Measurements from ENCODE around the gene INHBA. TPM values are rescaled to one million over a fixed set of nuclear protein-coding genes. Genes with fewer than 3 reads are reported as not detected.

INHBA gene
- total RNA-seq, 5 donors from 2014 or later (not counting 1 experiment from before 2014, with no cell fraction given) = 0.09 to 0.16 TPM; not detected in 3

GRCh38 chr7:41708581-41709358 is 5.9 kb upstream of the INHBA start:
- POLR2A ChIA-PET = no interaction called here
- Histone ChIP-seq H3K27ac (ENCODE audit: low read length) (no peak overlapping the region), H3K36me3 (ENCODE audit: control insufficient read depth in 2 of 2, extremely low read depth in 1 of 2, insufficient read depth in 1 of 2, low read length in 1 of 2) (no peaks in the 10 kb centered on the region), H3K4me3 (ENCODE audit: control insufficient read depth in 1 of 2, extremely low read depth in 1 of 2, low read length in 1 of 2) (no peak overlapping the region), H3K4me1 (ENCODE audit: control insufficient read depth in 1 of 2, extremely low read depth in 1 of 2, insufficient read depth in 2 of 2, low read length in 2 of 2) (peaks cover 0 to 16% of the 10 kb centered on the region in 2 experiments), H3K9me3 (no peaks in the 10 kb centered on the region), H3K27me3 (replicated peaks in 1 of 2; ENCODE audit: control insufficient read depth in 2 of 2, extremely low read depth in 1 of 2, insufficient read depth in 2 of 2, low read length in 1 of 2) (peaks cover 0 to 25% of the 10 kb centered on the region in 2 experiments)
- H3K4me1 Mint-ChIP-seq = peaks cover 11 to 17% (median 13%) of the 10 kb centered on the region in 3 donors
- H3K36me3 Mint-ChIP-seq = no peaks in the 10 kb centered on the region
- H3K4me3 Mint-ChIP-seq = no peak overlapping the region
- WGBS (ENCODE audit: insufficient coverage) = 61% methylated on average over 2 of the region's 8 CpGs
- no peak overlapping the region for H3K27ac Mint-ChIP-seq
- DNase-seq (no peak), ATAC-seq (replicated peaks in 1 of 4) (no peak)
- H3K27me3 Mint-ChIP-seq = peaks cover 22% of the 10 kb centered on the region in 2 donors
- no peaks in the 10 kb centered on the region for H3K9me3 Mint-ChIP-seq
- CTCF ChIA-PET = no interaction called here

- Histone ChIP-seq H3K4me1 (ENCODE audit: control insufficient read depth in 1 of 2, extremely low read depth in 1 of 2, insufficient read depth in 2 of 2, low read length in 2 of 2) (peaks cover 0 to 16% of the 10 kb centered on the region in 2 experiments), H3K4me3 (ENCODE audit: control insufficient read depth in 1 of 2, extremely low read depth in 1 of 2, low read length in 1 of 2) (peak overlapping the region in 1 of 2 donors; percentile 63), H3K9me3 (no peaks in the 10 kb centered on the region), H3K27ac (ENCODE audit: low read length) (no peak overlapping the region), H3K27me3 (replicated peaks in 1 of 2; ENCODE audit: control insufficient read depth in 2 of 2, extremely low read depth in 1 of 2, insufficient read depth in 2 of 2, low read length in 1 of 2) (peaks cover 0 to 26% of the 10 kb centered on the region in 2 experiments), H3K36me3 (ENCODE audit: control insufficient read depth in 2 of 2, extremely low read depth in 1 of 2, insufficient read depth in 1 of 2, low read length in 1 of 2) (no peaks in the 10 kb centered on the region)
- peak overlapping the region in 1 of 3 donors; percentile 82 for H3K4me3 Mint-ChIP-seq
- H3K27ac Mint-ChIP-seq = no peak overlapping the region
- H3K9me3 Mint-ChIP-seq = no peaks in the 10 kb centered on the region
- ChIA-PET POLR2A (no interaction called here), CTCF (interaction anchor here in 1 of 2 donors (2.0 kb wide), 1 partner anchor 10 kb away, joined by 6 read pairs; no protein-coding TSS in a partner anchor)
- no peak for ATAC-seq (replicated peaks in 1 of 4)
- WGBS (ENCODE audit: insufficient coverage) = 86% methylated on average over 16 of the region's 18 CpGs
- no peak for DNase-seq
- no peaks in the 10 kb centered on the region for H3K36me3 Mint-ChIP-seq
- peaks cover 27 to 38% of the 10 kb centered on the region in 2 donors for H3K27me3 Mint-ChIP-seq
- peaks cover 13 to 17% (median 15%) of the 10 kb centered on the region in 3 donors for H3K4me1 Mint-ChIP-seq
Measured at GRCh38 chr7:41706228-41706930, 3.5 kb upstream of the INHBA start.

- 5% methylated on average over 40 of the region's 42 CpGs for WGBS (ENCODE audit: insufficient coverage)
- Histone ChIP-seq H3K27me3 (replicated peaks in 1 of 2; ENCODE audit: control insufficient read depth in 2 of 2, extremely low read depth in 1 of 2, insufficient read depth in 2 of 2, low read length in 1 of 2) (peaks cover 0 to 34% of the 10 kb centered on the region in 2 experiments), H3K36me3 (ENCODE audit: control insufficient read depth in 2 of 2, extremely low read depth in 1 of 2, insufficient read depth in 1 of 2, low read length in 1 of 2) (no peaks in the 10 kb centered on the region), H3K9me3 (no peaks in the 10 kb centered on the region), H3K4me3 (ENCODE audit: control insufficient read depth in 1 of 2, extremely low read depth in 1 of 2, low read length in 1 of 2) (peak overlapping the region; percentile 42 to 63), H3K4me1 (ENCODE audit: control insufficient read depth in 1 of 2, extremely low read depth in 1 of 2, insufficient read depth in 2 of 2, low read length in 2 of 2) (peaks cover 0 to 16% of the 10 kb centered on the region in 2 experiments), H3K27ac (ENCODE audit: low read length) (no peak overlapping the region)
- ChIA-PET POLR2A (interaction anchor here in 1 of 2 donors (0.6 kb wide), 1 partner anchor 237 kb away, joined by 4 read pairs; no protein-coding TSS in a partner anchor), CTCF (interaction anchor here (0.6 to 2.0 kb wide), 3 partner anchors 9 to 1377 kb away, joined by 3 to 6 read pairs (median 3); no protein-coding TSS in a partner anchor)
- peaks cover 35 to 42% of the 10 kb centered on the region in 2 donors for H3K27me3 Mint-ChIP-seq
- DNase-seq = peak in 33 of 35 experiments; percentile 12 to 67 (median 30)
- H3K27ac Mint-ChIP-seq = no peak overlapping the region
- peaks cover 14 to 21% (median 17%) of the 10 kb centered on the region in 3 donors for H3K4me1 Mint-ChIP-seq
- no peaks in the 10 kb centered on the region for H3K36me3 Mint-ChIP-seq
- H3K4me3 Mint-ChIP-seq = peak overlapping the region; percentile 77 to 82 (median 78)
- peak; percentile 58 to 81 (median 66) for ATAC-seq (replicated peaks in 1 of 4)
- no peaks in the 10 kb centered on the region for H3K9me3 Mint-ChIP-seq
Measured at GRCh38 chr7:41705109-41705901, 2.4 kb upstream of the INHBA start.

- no peak for ATAC-seq (replicated peaks in 1 of 4)
- H3K27ac Mint-ChIP-seq = no peak overlapping the region
- H3K4me3 Mint-ChIP-seq = peak overlapping the region in 1 of 3 donors; percentile 15
- ChIA-PET CTCF (interaction anchor here in 1 of 2 donors (0.7 kb wide), 1 partner anchor 10 kb away, joined by 5 read pairs; no protein-coding TSS in a partner anchor), POLR2A (no interaction called here)
- DNase-seq = no peak
- H3K4me1 Mint-ChIP-seq = peaks cover 17 to 26% (median 22%) of the 10 kb centered on the region in 3 donors
- Histone ChIP-seq H3K9me3 (no peaks in the 10 kb centered on the region), H3K4me3 (ENCODE audit: control insufficient read depth in 1 of 2, extremely low read depth in 1 of 2, low read length in 1 of 2) (no peak overlapping the region), H3K36me3 (ENCODE audit: control insufficient read depth in 2 of 2, extremely low read depth in 1 of 2, insufficient read depth in 1 of 2, low read length in 1 of 2) (no peaks in the 10 kb centered on the region), H3K27ac (ENCODE audit: low read length) (no peak overlapping the region), H3K4me1 (ENCODE audit: control insufficient read depth in 1 of 2, extremely low read depth in 1 of 2, insufficient read depth in 2 of 2, low read length in 2 of 2) (peaks cover 0 to 19% of the 10 kb centered on the region in 2 experiments), H3K27me3 (replicated peaks in 1 of 2; ENCODE audit: control insufficient read depth in 2 of 2, extremely low read depth in 1 of 2, insufficient read depth in 2 of 2, low read length in 1 of 2) (peaks cover 0 to 40% of the 10 kb centered on the region in 2 experiments)
- no CpG with 5 or more reads among the region's 13 CpGs for WGBS (ENCODE audit: insufficient coverage)
- H3K36me3 Mint-ChIP-seq = no peaks in the 10 kb centered on the region
- H3K9me3 Mint-ChIP-seq = no peaks in the 10 kb centered on the region
- H3K27me3 Mint-ChIP-seq = peaks cover 44 to 56% of the 10 kb centered on the region in 2 donors
Measured at GRCh38 chr7:41701068-41701941, 1.6 kb downstream of the INHBA start.

GRCh38 chr7:41700044-41700471 is 2.8 kb downstream of the INHBA start:
- ChIA-PET CTCF (no interaction called here), POLR2A (no interaction called here)
- Mint-ChIP-seq H3K27ac (no peak overlapping the region), H3K36me3 (no peaks in the 10 kb centered on the region), H3K4me3 (peak overlapping the region in 1 of 3 donors; percentile 48), H3K4me1 (peaks cover 6 to 20% (median 12%) of the 10 kb centered on the region in 3 donors), H3K9me3 (no peaks in the 10 kb centered on the region), H3K27me3 (peaks cover 42 to 57% of the 10 kb centered on the region in 2 donors)
- H3K4me3 ChIP-seq (ENCODE audit: control insufficient read depth in 1 of 2, extremely low read depth in 1 of 2, low read length in 1 of 2) = no peak overlapping the region
- no peak for DNase-seq
- no peaks in the 10 kb centered on the region for H3K9me3 ChIP-seq
- H3K27me3 ChIP-seq (replicated peaks in 1 of 2; ENCODE audit: control insufficient read depth in 2 of 2, extremely low read depth in 1 of 2, insufficient read depth in 2 of 2, low read length in 1 of 2) = peaks cover 0 to 28% of the 10 kb centered on the region in 2 experiments
- no peak overlapping the region for H3K27ac ChIP-seq (ENCODE audit: low read length)
- no peaks in the 10 kb centered on the region for H3K36me3 ChIP-seq (ENCODE audit: control insufficient read depth in 2 of 2, extremely low read depth in 1 of 2, insufficient read depth in 1 of 2, low read length in 1 of 2)
- H3K4me1 ChIP-seq (ENCODE audit: control insufficient read depth in 1 of 2, extremely low read depth in 1 of 2, insufficient read depth in 2 of 2, low read length in 2 of 2) = peaks cover 0 to 8% of the 10 kb centered on the region in 2 experiments
- ATAC-seq (replicated peaks in 1 of 4) = no peak
- WGBS (ENCODE audit: insufficient coverage) = 6% methylated on average over 9 of the region's 18 CpGs

All from T-cell (primary cell).